Astrocyte of the spinal cord (primary cell): Measurements from ENCODE around the gene EPHA2.

Experiments
- DNase-seq: peaks from one replicate; pipeline ENCODE4 v3.0.0; 2011; ENCODE audit warnings: low read depth, low spot score
- H3K4me3 ChIP-seq: 2 replicates; pipeline ENCODE4 v1.5.1; 2011; ENCODE audit warnings: low read depth, mild to moderate bottlenecking, low read length, moderate library complexity
- CTCF ChIP-seq: IDR thresholded peaks from 2 replicates; pipeline ENCODE4 v1.5.1; 2012; ENCODE audit warnings: low read depth, mild to moderate bottlenecking, low read length, inconsistent platforms
- in situ Hi-C: cut with HindIII; loops from 2 replicates; pipeline ENCODE4 v1.10.0; 2017; ENCODE audit warnings: low sequenced_read_pairs

Gene EPHA2

DNA sequence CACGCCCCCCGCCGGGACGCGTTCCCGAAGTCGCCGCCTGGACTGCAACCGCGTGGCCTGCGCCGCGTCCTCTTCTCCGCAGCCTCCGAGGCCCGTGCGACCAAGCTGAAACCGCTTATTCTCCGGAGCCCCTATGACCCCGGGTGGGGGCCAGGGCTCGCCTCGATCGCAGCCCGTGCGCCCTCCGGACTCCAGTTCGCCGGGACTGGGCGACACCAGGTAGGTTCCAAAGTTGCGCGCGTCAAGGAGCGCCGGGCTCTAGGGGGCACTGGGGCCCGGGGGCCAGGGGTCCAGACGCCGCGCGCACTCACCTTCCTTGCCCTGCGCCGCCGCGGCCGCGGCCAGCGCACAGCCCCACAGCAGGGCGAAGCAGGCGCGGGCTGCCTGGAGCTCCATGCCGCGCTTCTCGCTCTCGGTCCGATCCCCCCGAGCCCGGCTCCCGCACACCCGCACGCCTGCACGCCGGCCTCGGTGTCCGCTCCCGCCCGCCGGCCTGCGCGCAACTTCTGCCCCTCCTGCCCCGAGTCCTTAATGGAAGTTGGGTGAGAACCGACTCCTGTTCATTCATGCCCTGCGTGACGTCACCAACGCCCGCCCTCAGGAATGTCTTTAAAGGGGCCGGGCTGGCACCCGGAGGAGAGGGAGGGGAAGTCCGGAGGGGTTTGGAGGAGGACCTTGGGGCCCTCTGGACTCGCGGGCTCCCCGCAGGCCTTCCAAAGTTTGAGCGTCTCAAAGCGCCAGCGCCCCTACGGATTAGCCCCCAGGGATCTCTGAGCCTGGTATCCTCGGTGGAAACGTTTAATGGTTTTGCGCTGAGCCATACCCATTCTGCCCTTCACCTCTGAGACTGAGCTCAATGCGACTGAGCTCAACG lies at the start of gene EPHA2:
EPHA2 (minus strand) TSS at position 533 of the 874 bp plus-strand sequence; CDS start at position 396, 137 bp downstream.
- no peak for TF ChIP-seq CTCF
- in situ Hi-C loops: no loop called here
- peak; percentile 89 for DNase-seq
- peak within 1 kb of the TSS; percentile 90 for H3K4me3 ChIP-seq

DNA sequence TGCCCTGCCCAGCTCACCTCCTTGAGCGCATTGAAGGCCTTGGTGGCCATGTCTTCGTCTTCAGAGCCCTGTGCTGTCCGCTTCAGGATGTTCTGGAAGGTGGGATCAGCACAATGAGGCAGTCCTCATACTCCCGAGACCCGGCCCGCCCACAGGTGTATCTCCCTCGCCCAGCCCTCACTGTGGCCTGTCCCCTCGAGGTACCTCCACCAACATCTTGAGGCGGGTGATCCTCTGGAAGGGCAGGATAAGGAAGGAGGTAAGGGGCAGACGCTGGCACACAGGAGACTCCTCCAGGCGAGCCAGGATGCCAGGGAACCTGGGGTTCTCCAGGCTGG lies 49.4 kb upstream of the EPHA2 start:
- in situ Hi-C loops: no loop called here
- TF ChIP-seq CTCF: no peak
- DNase-seq: no peak
- H3K4me3 ChIP-seq: no peak overlapping the region

- in situ Hi-C loops: no loop called here
- no peak overlapping the region for H3K4me3 ChIP-seq
- no peak for DNase-seq
- peak; percentile 58 for TF ChIP-seq CTCF
Measured at GRCh38 chr1:16204634-16205333, 48.9 kb upstream of the EPHA2 start.

GRCh38 chr1:16204216-16204615 lies 48.3 kb upstream of the EPHA2 start:
- no peak for DNase-seq
- in situ Hi-C loops: no loop called here
- no peak for TF ChIP-seq CTCF
- H3K4me3 ChIP-seq: no peak overlapping the region

GRCh38 chr1:16203550-16203949 lies 47.7 kb upstream of the EPHA2 start:
- H3K4me3 ChIP-seq: no peak overlapping the region
- in situ Hi-C loops: no loop called here
- DNase-seq: no peak
- no peak for TF ChIP-seq CTCF

- DNase-seq: no peak
- in situ Hi-C loops: no loop called here
- no peak for TF ChIP-seq CTCF
- H3K4me3 ChIP-seq: no peak overlapping the region
Measured at GRCh38 chr1:16202281-16203210, 46.7 kb upstream of the EPHA2 start.
